Hepatocyte (in vitro differentiated cells): ENCODE measurements around the gene CPM.

Source experiments
- CTCF ChIP-seq: fragments of 200-600 bp; sonication (generic); IDR thresholded peaks from 2 replicates; pipeline ENCODE4 v1.5.1; 2016; ENCODE audit warnings: antibody characterized with exemption, mild to moderate bottlenecking; ENCODE audit not compliant: poor library complexity
- EZH2 ChIP-seq: fragments of 200-600 bp; sonication (generic); IDR thresholded peaks from 2 replicates; pipeline ENCODE4 v1.6.1; 2016; ENCODE audit warnings: antibody characterized with exemption, mild to moderate bottlenecking, borderline replicate concordance
- EZH2phosphoT487 ChIP-seq: fragments of 200-600 bp; sonication (generic); IDR thresholded peaks from one replicate; pipeline ENCODE4 v1.6.1; 2018; ENCODE audit warnings: antibody characterized with exemption, mild to moderate bottlenecking, low read depth, moderate library complexity; ENCODE audit not compliant: unreplicated experiment, severe bottlenecking

DNA sequence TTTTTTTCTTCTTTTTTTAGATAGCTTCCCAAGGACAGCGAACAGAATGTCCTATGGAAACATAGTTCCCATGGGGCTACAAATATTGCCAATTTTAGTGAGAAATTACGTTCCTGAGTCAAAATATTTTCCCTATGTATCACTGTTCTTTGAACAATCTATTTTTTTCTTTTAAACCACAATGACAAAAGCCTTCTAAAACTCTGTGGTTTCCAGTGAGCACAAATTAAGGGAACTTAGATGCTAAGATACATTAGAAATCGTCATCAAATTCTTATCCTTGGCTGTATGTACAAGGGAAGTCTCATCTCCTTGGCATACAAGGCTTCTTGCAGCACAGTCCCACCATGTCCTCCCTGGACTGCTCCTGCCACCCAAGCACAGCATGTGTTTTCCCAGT is 17.9 kb downstream of the CPM start:
- TF ChIP-seq EZH2phosphoT487 (no peak), CTCF (no peak), EZH2 (no peak)
